Stimulated activated CD4-positive, alpha-beta T cell treated with anti-CD3 and anti-CD28 coated beads, Interleukin-15, amount 100 ng/mL, for 1 hour (primary cell): Measurements from ENCODE around the gene FNDC3B.
"Not testable (repeated sequence)": the region's sequence is repeated elsewhere in the genome, so short reads cannot be mapped to it uniquely, and the experiment has no call there.

ENCODE experiments used
- DNase-seq, 2 donors: peaks; one replicate each; pipeline ENCODE4 v3.0.0-alpha.2; 2020; ENCODE audit warnings: low read depth in 1 of 2, low spot score in 1 of 2

The FNDC3B gene

GRCh38 chr3:172229462-172229861 lies 190.1 kb downstream of the FNDC3B start:
- no peak for DNase-seq

DNA sequence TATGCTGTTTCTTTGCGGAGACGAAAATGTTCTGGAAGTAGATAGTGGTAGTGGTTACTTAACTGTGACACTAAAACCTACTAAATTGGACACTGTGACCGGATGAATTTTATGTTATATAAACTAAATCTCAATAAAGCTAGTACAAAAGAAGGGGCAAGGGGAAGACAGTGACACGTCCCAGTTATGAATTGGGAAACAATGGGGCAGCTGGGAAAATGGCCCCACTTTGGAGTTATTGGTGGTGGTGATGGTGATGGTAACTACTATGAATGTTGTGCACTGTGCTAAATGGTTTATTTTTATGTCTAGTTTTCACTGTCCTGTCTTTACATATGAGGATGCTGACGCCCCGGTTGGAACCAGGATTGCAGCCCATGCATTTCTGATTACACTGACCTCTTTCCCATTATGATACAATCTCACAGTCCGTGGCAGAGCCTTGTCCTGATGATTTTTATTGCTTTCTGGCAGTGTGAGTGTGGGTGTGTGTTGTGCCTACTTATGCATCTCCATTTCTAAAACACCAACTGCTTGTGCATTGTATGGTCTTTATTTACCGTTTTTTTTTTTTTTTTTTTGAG lies 192.0 kb downstream of the FNDC3B start:
- no peak for DNase-seq

DNA sequence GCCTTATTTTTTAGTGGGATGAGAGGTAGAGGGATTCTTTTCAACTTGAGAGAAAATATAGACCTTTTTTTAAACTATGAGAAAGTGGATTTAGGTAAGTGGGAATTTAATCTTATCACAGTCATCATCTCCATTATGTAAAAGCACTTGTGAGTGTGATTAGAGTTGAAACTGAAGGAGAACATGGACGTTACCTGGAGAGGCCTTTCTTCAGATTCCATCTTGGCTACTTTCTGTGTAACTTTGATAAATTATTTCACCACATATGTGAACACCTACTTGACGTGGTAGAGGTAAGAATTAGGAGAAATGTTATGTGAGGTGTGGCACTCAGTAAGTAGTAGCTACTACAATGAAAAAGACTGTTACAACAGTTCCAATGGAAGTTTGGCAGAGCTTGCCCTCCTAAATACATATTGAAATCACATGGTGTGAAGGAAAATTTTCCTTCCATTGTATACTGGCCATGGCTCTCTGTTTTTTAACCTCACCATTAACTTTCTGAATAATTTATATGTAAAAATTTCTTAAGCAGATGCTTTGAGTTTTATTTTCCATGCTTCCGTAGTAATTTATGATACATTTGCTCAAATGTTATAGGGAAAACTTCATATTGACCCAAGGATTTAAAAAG lies 193.3 kb downstream of the FNDC3B start:
- no peak for DNase-seq

DNA sequence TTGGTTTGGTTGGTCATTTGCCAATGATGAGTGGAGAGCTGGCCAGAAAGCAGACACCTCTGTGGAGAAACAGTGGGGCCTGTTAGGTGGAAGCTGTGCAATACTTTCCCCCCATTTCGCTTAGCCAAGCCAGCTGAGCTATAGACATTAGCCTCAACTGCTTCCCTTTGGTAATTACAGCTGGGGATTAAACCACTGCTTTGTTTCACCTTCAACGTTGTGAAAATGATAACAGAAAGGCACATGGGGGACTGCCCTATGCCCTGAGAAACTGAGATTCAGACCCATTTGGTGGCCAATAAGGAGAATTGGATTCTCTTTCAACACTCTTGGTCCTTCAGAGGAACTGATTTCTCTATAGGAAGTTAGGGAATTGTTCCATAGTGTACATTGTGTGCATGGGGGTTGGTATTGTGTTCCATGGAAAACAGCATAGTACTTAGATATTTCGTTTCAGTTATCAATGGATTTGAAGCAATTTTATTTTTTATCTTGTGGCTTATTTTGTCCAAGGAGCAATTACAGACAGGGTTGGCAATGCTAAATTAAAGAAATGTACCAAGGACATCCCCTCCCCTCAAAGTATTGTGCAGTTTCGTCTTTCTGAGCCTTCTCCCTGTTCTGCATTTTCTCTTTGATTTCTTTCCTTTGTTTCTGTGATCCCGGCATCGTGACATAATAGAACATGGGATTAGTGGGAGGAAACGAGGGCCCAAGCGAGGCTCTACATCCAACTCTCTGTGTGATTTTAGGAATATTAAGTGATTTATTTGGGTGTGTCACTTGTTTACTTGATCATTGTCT lies 194.3 kb downstream of the FNDC3B start:
- no peak for DNase-seq

DNA sequence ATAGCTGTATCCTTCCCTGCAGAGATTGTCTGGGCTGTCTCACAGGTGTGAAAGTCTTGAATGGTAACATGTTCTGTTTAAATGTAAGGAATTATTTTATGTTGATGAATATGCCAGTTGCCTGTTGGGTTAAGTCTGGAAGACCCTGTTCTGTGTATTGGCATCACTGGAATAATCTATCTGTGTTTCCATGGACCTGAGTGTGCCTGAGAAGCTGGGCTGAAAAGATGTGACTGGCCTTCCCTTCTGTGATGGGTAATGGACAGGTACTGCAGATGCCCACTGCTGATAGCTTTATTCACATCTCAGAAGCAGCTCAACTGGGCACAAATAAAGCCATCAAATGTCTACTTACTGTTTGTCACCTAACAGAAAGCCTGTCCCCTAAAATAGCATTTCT lies 196.3 kb downstream of the FNDC3B start:
- DNase-seq: no peak

DNA sequence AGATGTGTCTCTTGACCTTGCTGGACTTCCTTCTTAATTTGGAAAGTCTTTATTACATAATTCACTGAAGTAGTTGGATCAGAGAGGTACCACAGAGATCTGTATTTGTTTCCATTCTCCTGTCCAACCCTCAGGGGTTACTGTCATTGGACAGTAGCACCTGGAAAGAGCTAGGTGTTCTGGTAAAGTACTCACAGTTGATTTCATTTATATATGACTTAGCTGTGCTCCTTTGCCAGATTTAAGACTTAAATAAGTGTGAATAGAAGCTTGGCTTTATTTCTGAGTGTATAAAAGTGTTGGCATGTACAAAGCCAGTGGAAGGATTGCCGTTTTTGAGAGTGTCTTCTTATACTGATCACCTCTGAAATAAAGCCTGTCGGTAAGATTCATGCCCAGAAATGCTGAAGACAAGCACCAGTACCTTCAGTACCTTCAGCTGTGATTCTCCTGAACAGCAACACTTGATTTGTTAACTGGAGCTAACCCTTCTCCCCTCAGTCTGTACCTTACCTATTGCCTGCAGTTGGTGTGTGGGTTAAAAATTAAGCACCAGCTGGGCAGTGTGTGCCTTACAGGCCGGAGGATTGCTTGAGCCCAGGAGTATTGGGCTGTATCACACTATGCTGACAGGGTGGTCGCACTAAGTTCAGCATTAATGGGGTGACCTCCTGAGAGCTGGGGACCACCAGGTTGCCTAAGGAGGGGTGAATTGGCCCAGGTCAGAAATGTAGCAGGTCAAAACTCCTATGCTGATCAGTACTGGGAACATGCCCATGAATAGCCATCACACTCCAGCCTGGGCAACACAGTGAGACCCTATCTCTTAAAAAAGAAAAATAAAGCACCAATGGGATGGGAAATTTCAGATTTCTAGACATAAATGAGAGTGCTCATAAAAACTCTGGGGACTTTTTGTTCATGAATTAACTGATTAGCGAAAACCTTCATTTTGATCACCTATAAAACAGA lies 197.7 kb downstream of the FNDC3B start:
- no peak for DNase-seq

DNA sequence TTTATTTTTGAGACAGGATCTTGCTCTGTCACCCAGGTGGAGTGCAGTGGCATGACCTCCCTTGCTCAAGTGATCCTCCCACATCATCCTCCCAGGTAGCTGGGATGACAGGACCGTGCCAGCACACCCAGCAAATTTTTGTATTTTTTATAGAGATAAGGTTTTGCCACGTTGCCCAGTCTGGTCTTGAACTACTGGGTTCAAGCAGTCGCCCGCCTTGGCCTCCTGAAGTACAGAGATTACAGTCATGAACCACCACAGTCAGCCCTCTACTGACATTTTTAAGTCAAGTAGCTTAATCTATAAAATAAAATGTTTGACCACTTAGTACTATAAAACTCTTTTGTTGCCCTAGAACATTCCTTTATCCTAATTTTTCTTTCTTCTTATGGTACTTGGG lies 198.8 kb downstream of the FNDC3B start:
- no peak for DNase-seq

DNA sequence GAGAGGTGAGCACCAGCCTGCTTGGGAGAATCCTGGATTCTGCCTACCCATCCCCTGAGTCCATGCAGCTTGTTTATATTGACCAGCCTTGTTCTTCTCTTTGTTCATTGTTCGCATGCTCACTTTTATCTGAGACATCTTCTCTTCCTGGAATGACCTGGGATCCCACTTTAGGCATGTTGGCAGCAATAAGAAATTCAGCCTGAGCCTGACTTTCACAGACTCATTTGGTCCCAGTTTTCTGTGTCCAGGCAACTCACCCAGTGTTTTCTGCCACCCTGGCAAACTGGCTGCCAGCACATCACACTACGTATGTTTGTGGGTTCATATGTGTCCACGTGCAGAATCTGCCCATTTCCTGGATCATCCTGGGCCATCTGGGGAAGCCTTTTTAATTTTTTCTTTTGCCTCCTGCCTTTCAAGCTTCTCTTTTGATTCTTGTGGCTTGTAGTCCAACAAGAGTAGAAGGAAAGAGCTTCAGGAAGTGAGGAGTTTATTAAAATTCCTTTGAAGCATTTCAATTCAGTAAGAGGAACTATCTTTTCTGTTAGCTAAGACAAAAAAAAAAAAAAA lies 199.9 kb downstream of the FNDC3B start:
- DNase-seq: no peak

GRCh38 chr3:172241405-172241804 lies 202.0 kb downstream of the FNDC3B start:
- no peak for DNase-seq

DNA sequence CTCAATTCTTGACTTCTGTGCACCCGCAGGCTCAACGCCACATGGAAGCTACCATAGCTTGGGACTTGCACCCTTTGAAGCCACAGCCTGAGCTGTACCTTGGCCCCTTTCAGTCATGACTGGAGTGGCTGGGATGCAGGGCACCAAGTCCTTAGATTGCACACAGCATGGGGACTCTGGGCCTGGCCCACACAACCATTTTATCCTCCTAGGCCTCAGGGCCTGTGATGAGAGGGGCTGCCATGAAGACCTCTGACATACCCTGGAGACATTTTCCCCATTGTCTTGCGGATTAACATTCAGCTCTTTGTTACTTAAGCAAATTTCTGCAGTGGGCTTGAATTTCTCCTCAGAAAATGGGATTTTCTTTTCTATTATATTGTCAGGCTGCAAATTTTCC lies 203.1 kb downstream of the FNDC3B start:
- DNase-seq: not testable (repeated sequence)

DNA sequence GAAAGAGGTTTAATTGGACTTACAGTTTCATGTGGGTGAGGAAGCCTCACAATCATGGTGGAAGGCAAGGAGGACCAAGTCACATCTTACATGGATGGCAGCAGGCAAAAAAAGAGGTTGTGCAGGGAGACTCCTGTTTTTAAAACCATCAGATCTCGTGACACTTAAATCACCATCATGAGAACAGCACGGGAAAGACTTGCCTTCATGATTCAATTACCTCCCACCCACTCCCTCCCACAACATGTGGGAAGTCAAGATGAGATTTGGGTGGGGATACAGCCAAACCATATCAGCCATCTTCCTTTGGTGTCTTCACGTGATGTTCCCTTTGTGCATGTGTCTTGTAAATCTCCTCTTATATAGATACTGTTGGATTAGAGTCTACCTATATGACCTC lies 204.0 kb downstream of the FNDC3B start:
- not testable (repeated sequence) for DNase-seq

DNA sequence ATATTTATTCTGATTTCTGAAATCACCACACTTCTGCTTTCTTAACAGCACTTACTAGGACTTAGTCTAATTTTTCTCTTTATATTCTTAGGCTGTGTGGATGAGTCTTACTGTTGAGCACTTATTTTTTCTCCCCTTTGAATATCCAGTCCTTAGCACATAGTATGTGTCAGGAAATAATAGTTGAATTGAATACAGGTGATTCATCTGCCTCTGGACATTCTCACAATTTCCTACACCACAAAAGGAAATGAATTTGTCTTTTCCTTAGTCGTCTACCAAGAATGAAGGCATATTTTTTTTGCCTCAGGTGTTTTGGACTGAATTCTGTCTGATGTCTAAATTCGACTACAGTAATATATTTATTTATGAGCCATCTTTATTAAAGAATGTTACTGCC lies 204.6 kb downstream of the FNDC3B start:
- no peak for DNase-seq

GRCh38 chr3:172245241-172245640 lies 205.9 kb downstream of the FNDC3B start:
- no peak for DNase-seq

DNA sequence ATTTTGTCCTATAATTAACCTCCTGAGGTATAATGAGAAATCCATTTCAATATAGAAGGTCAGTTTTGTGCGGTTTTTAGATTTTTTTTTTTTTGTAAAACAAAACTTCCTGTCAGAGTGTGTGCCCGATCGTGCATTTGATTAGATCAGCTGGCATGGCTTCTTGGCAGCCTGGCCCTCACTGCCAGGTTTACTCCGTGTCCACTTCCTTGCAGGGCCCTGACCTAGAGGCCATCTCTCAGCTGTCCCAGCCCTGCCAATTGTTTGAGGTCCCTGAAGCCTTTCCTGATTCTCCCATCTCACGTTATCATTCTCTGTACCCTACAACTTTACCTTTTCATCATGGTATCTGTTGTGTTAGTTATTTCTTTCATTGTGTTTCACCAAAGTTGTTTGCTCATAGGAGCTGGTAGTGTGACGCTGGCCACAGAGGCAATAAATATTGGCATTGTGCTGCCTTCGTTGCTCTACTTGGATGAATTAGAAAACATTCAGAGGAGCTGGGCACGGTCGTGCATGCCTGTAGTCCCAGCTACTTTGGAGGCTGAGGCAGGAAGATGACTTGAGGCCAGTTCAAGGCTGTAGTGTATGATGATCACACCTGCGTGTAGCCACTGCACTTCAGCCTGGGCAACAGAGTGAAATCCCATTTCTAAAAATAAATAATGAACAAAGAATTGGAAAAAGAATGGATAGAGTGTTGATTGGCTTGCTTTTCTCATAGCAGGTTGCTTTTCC lies 206.9 kb downstream of the FNDC3B start:
- DNase-seq: no peak

DNA sequence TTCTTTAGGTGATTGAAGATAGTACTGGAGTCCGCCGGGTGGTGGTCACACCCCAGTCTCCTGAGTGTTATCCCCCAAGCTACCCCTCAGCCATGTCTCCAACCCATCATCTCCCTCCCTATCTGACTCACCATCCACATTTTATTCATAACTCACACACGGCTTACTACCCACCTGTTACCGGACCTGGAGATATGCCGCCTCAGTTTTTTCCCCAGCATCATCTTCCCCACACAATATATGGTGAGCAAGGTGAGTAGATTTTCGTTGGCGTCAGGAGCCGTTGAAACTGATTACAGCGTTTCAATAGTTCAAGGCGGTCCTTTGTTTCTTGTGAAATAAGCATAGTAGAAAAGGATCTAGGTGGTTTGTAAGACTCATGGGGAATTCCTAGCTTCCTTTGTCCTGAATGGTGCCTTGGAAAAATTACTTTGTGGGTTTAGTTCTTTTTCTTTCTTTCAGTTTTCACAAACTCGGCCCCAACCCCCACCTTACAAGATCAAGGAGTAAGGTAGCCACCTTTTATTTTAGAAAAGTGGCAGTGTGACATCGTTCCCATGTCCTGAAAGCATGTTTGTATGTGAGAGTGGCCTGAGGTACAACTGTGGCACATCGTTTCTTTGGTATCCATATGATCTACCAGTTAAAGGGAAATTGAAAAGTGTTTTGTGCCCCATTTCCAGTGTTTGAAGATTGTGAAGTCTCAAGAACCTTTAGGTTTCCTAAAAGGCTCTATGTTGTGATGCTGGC lies 208.3 kb downstream of the FNDC3B start:
- DNase-seq: no peak

DNA sequence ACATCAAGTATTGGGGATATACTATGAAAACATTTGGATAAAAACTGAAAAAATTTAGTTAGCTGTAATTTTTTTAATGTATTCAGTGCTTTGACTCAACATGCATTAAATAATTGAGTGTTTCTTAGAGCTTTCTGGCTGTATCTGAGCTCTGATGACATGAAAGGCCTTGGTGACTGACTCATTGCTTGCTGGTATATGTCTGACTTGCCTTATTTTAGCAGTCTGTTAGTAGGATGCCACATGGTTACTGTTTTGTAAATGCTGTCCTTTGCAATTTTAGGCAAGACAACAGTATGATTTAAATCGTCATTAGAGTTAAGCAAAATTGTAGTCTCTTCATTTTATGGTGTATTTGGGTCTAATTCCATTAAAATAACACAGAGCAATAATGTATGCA lies 209.7 kb downstream of the FNDC3B start:
- no peak for DNase-seq

DNA sequence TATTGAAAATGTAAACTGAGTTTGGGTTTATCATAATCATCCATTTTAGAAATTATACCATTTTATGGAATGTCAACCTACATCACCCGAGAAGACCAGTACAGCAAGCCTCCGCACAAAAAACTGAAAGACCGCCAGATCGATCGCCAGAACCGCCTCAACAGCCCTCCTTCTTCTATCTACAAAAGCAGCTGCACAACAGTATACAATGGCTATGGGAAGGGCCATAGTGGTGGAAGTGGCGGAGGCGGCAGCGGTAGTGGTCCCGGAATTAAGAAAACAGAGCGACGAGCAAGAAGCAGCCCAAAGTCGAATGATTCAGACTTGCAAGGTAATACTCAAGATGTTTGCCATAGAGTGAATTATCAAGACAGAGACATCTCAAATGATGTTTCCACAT lies 211.8 kb downstream of the FNDC3B start:
- DNase-seq: no peak

DNA sequence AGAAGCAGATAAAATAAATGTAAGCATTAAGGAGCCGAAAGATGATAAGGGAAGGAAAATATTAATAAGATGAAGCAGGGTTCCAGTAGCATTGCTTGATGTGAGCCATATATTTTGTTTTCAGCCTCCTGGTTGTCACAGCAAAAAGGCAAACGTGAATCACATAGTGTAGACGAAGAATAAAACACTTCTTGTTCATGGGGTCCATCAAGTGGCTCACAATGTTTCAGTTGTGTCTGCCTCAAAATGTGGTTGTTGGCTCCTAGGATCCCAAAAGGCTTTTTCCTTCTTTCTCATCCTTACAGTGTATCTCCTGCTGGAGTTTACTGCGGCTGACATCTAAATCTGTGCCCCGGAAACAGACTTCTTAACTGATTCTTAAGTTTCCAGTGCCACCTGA lies 213.8 kb downstream of the FNDC3B start:
- DNase-seq: no peak

DNA sequence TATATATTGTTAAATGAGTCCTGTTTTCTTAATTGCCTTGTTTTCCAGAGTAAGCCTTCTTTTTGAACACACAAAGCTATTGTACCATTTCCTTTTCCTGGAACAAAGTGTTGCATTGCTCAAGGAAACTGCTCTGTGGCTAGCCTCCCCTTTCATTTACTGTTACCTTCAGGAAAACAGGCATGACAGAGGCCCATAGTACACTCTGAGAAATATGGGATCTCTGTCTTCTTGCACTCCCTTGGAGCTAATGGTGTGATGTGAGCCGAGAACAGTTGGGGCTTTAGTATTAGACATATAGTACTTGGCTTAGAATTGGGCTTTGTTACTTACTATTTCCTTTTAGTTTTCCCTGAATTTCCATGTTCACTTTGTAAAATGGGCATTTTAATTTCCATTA lies 215.2 kb downstream of the FNDC3B start:
- DNase-seq: no peak

DNA sequence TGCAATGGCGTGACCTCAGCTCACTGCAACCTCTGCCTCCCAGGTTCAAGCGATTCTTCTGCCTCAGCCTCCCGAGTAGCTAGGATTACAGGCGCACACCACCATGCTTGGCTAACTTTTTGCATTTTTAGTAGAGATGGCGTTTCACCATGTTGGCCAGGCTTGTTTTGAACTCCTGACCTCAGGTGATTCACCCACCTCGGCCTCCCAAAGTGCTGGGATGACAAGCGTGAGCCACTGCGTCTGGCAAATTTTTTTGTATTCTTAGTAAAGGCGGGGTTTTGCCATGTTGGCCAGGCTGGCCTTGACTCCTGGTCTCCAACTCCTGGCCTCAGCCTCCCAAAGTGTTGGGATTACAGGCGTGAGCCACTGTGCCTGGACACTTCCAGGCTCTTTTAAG lies 215.9 kb downstream of the FNDC3B start:
- DNase-seq: not testable (repeated sequence)
